MCF 10A (cell line): ENCODE data around the gene SHC3. TPM values are rescaled to one million over a fixed set of nuclear protein-coding genes. Genes with fewer than 3 reads are reported as not detected.

Experiments
- BruUV-seq: library from RNA; stranded (reverse); fragments of 400-500 nt; replicated peaks from 2 replicates; lab custom pipeline; 2021; lab: Mats Ljungman, UMichigan
- CTCF ChIA-PET: fragments of 300-600 bp; sonication (Branson Sonifier 250); formaldehyde crosslinking; extraction: SDS; loops from one replicate; lab custom pipeline; 2021; ENCODE audit warnings: antibody characterized with exemption, inconsistent platforms; lab: Yijun Ruan, JAX
- POLR2A ChIA-PET: fragments of 300-600, 350-650 bp; sonication (Branson Sonifier 250); formaldehyde crosslinking; extraction: SDS; loops from one replicate; lab custom pipeline; 2020; ENCODE audit warnings: antibody characterized with exemption, inconsistent platforms; lab: Yijun Ruan, JAX
- DNase-seq: peaks from one replicate; pipeline ENCODE4 v3.0.0-alpha.2; 2018; ENCODE audit not compliant: unreplicated experiment
- H3K27ac Mint-ChIP-seq: one replicate; pipeline ENCODE4 v1.8.0; 2022; ENCODE audit warnings: mild to moderate bottlenecking, low read depth, mixed read lengths; ENCODE audit not compliant: unreplicated experiment
- H3K27me3 Mint-ChIP-seq: one replicate; pipeline ENCODE4 v1.8.0; 2022; ENCODE audit warnings: mixed read lengths; ENCODE audit not compliant: insufficient read depth, unreplicated experiment
- H3K36me3 Mint-ChIP-seq: one replicate; pipeline ENCODE4 v1.8.0; 2022; ENCODE audit warnings: mild to moderate bottlenecking, moderate library complexity, mixed read lengths; ENCODE audit not compliant: insufficient read depth, unreplicated experiment
- H3K4me1 Mint-ChIP-seq: one replicate; pipeline ENCODE4 v1.8.0; 2022; ENCODE audit warnings: mixed read lengths; ENCODE audit not compliant: insufficient read depth, unreplicated experiment
- H3K4me3 Mint-ChIP-seq: one replicate; pipeline ENCODE4 v1.8.0; 2022; ENCODE audit warnings: mild to moderate bottlenecking, moderate library complexity, mixed read lengths; ENCODE audit not compliant: unreplicated experiment
- H3K9me3 Mint-ChIP-seq: one replicate; pipeline ENCODE4 v1.8.0; 2022; ENCODE audit warnings: mixed read lengths; ENCODE audit not compliant: unreplicated experiment
- CTCF ChIP-seq: fragments of 200-600 bp; IDR thresholded peaks from one replicate; pipeline ENCODE4 v1.8.0; 2022; ENCODE audit warnings: antibody characterized with exemption, mild to moderate bottlenecking; ENCODE audit not compliant: unreplicated experiment
- intact Hi-C: fragments of 100-400 bp; cut with micrococcal nuclease; formaldehyde crosslinking; loops from 2 replicates; pipeline ENCODE4 v1.14.1; 2022
- total RNA-seq: library from RNA; stranded (reverse); gene quantifications from 2 replicates; pipeline ENCODE4 v1.2.3, GENCODE V29; 2022

SHC3 gene
- total RNA-seq, 1 experiment from 2014 or later, result 0.02 TPM

- no TSS peak for BruUV-seq
- H3K27me3 Mint-ChIP-seq, result no peaks in the 10 kb centered on the region
Observed at GRCh38 chr9:89013660-89014059, 165.0 kb downstream of the SHC3 start.

GRCh38 chr9:89012294-89013042 is 166.2 kb downstream of the SHC3 start:
- Mint-ChIP-seq H3K36me3 (no peaks in the 10 kb centered on the region), H3K9me3 (no peaks in the 10 kb centered on the region), H3K27me3 (no peaks in the 10 kb centered on the region), H3K4me1 (peaks cover 10% of the 10 kb centered on the region), H3K27ac (no peak overlapping the region), H3K4me3 (no peak overlapping the region)
- CTCF ChIA-PET, result interaction anchor here (0.6 to 1.4 kb wide), 2 partner anchors 12 to 269 kb away, joined by 4 read pairs; no protein-coding TSS in a partner anchor
- intact Hi-C loops, result no loop called here
- no TSS peak for BruUV-seq
- no peak for DNase-seq
- TF ChIP-seq CTCF, result no peak
- POLR2A ChIA-PET, result no interaction called here

More at GRCh38 chr9:89013660-89014059, 165.0 kb downstream of the SHC3 start:
- Mint-ChIP-seq H3K27ac (no peak overlapping the region), H3K4me3 (no peak overlapping the region), H3K9me3 (no peaks in the 10 kb centered on the region), H3K36me3 (no peaks in the 10 kb centered on the region), H3K4me1 (peaks cover 6% of the 10 kb centered on the region)
- intact Hi-C loops, result no loop called here
- ChIA-PET POLR2A (no interaction called here), CTCF (no interaction called here)
- TF ChIP-seq CTCF, result no peak
- no peak for DNase-seq

GRCh38 chr9:89011683-89012082 is 166.9 kb downstream of the SHC3 start:
- H3K27ac Mint-ChIP-seq, result no peak overlapping the region
- ChIA-PET POLR2A (no interaction called here), CTCF (interaction anchor here (1.2 to 2.1 kb wide), 3 partner anchors 11 to 267 kb away, joined by 4 to 6 read pairs (median 5); no protein-coding TSS in a partner anchor)
- no peak for DNase-seq
- no peaks in the 10 kb centered on the region for H3K36me3 Mint-ChIP-seq
- H3K4me1 Mint-ChIP-seq, result peaks cover 14% of the 10 kb centered on the region
- no peak overlapping the region for H3K4me3 Mint-ChIP-seq
- no TSS peak for BruUV-seq
- H3K27me3 Mint-ChIP-seq, result no peaks in the 10 kb centered on the region
- no peak for TF ChIP-seq CTCF
- intact Hi-C loops, result no loop called here
- H3K9me3 Mint-ChIP-seq, result no peaks in the 10 kb centered on the region

GRCh38 chr9:89010526-89011111 is 168.0 kb downstream of the SHC3 start:
- ChIA-PET CTCF (interaction anchor here (0.6 to 2.1 kb wide), 5 partner anchors 8 to 1060 kb away, joined by 3 to 6 read pairs (median 4); no protein-coding TSS in a partner anchor), POLR2A (no interaction called here)
- H3K27ac Mint-ChIP-seq, result no peak overlapping the region
- no peaks in the 10 kb centered on the region for H3K36me3 Mint-ChIP-seq
- no peak for TF ChIP-seq CTCF
- no peaks in the 10 kb centered on the region for H3K27me3 Mint-ChIP-seq
- H3K4me1 Mint-ChIP-seq, result peaks cover 14% of the 10 kb centered on the region
- DNase-seq, result no peak
- no peak overlapping the region for H3K4me3 Mint-ChIP-seq
- intact Hi-C loops, result no loop called here
- no TSS peak for BruUV-seq
- H3K9me3 Mint-ChIP-seq, result no peaks in the 10 kb centered on the region
